Measurements from ENCODE around the gene CTTN. TPM values are rescaled to one million over a fixed set of nuclear protein-coding genes. Genes with fewer than 3 reads are reported as not detected.
A peak's percentile ranks its signal among the peaks of the same experiment; 100 is the strongest.

The CTTN gene
- total and polyA plus RNA-seq, 9 of the 15 experiments (the other 6 are each of a cell fraction or from before 2014, with no cell fraction given): 9.9 to 158 (median 99.7) TPM

DNA sequence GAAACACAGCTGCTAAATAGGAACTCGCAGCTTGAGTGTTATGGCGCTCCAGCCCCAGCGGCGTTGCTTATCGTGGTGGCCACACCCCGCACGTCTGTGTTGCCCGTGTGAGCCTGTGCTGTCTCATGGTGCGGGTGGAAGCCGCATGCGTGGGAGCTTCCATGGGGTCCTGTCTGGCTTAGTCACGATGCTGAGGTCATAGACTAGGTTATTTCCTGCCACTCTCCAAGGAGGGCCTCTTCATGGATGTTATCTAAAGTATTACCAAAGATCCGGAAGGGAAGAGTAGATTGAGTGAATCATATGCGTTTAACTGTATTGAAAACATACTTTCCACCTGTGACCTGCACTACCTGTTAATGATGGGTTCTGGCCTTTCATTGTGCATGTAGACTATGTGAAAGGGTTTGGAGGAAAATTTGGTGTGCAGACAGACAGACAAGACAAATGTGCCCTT lies 21.7 kb downstream of the CTTN start (continued):
- TF ChIP-seq, protein P1, sequence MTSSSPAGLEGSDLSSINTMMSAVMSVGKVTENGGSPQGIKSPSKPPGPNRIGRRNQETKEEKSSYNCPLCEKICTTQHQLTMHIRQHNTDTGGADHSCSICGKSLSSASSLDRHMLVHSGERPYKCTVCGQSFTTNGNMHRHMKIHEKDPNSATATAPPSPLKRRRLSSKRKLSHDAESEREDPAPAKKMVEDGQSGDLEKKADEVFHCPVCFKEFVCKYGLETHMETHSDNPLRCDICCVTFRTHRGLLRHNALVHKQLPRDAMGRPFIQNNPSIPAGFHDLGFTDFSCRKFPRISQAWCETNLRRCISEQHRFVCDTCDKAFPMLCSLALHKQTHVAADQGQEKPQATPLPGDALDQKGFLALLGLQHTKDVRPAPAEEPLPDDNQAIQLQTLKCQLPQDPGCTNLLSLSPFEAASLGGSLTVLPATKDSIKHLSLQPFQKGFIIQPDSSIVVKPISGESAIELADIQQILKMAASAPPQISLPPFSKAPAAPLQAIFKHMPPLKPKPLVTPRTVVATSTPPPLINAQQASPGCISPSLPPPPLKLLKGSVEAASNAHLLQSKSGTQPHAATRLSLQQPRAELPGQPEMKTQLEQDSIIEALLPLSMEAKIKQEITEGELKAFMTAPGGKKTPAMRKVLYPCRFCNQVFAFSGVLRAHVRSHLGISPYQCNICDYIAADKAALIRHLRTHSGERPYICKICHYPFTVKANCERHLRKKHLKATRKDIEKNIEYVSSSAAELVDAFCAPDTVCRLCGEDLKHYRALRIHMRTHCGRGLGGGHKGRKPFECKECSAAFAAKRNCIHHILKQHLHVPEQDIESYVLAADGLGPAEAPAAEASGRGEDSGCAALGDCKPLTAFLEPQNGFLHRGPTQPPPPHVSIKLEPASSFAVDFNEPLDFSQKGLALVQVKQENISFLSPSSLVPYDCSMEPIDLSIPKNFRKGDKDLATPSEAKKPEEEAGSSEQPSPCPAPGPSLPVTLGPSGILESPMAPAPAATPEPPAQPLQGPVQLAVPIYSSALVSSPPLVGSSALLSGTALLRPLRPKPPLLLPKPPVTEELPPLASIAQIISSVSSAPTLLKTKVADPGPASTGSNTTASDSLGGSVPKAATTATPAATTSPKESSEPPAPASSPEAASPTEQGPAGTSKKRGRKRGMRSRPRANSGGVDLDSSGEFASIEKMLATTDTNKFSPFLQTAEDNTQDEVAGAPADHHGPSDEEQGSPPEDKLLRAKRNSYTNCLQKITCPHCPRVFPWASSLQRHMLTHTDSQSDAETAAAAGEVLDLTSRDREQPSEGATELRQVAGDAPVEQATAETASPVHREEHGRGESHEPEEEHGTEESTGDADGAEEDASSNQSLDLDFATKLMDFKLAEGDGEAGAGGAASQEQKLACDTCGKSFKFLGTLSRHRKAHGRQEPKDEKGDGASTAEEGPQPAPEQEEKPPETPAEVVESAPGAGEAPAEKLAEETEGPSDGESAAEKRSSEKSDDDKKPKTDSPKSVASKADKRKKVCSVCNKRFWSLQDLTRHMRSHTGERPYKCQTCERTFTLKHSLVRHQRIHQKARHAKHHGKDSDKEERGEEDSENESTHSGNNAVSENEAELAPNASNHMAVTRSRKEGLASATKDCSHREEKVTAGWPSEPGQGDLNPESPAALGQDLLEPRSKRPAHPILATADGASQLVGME (CRISPR knock-in tag; IDR thresholded peaks at IDR 0.05): no peak
- TF ChIP-seq MIER1 (IDR thresholded peaks at IDR 0.05; ENCODE audit: low read depth): 0 out of 2 replicates have a peak, but pooled peaks have one; percentile 16
- TF ChIP-seq, protein P2, sequence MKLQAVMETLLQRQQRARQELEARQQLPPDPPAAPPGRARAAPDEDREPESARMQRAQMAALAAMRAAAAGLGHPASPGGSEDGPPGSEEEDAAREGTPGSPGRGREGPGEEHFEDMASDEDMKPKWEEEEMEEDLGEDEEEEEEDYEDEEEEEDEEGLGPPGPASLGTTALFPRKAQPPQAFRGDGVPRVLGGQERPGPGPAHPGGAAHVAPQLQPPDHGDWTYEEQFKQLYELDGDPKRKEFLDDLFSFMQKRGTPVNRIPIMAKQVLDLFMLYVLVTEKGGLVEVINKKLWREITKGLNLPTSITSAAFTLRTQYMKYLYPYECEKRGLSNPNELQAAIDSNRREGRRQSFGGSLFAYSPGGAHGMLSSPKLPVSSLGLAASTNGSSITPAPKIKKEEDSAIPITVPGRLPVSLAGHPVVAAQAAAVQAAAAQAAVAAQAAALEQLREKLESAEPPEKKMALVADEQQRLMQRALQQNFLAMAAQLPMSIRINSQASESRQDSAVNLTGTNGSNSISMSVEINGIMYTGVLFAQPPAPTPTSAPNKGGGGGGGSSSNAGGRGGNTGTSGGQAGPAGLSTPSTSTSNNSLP (IDR thresholded peaks at IDR 0.05; ENCODE audit: borderline replicate concordance, low read depth, low read length): peak; percentile 95
- TF ChIP-seq NFIC (IDR thresholded peaks at IDR 0.05): peak; percentile 89
- no peak for TF ChIP-seq PHB2 (IDR thresholded peaks at IDR 0.05; ENCODE audit: low read depth)
- peak; percentile 94 for TF ChIP-seq MTA1 (IDR thresholded peaks at IDR 0.05; ENCODE audit: borderline replicate concordance)
- TF ChIP-seq ESRRA (IDR thresholded peaks at IDR 0.05; ENCODE audit: borderline replicate concordance, low read depth): peak; percentile 86
- TF ChIP-seq NR4A1 (CRISPR knock-in tag; IDR thresholded peaks at IDR 0.05): no peak
- TF ChIP-seq NR4A1 (tag; IDR thresholded peaks at IDR 0.05): peak; percentile 20; the same call in 1 of the 2 replicates
- TF ChIP-seq, protein P3, sequence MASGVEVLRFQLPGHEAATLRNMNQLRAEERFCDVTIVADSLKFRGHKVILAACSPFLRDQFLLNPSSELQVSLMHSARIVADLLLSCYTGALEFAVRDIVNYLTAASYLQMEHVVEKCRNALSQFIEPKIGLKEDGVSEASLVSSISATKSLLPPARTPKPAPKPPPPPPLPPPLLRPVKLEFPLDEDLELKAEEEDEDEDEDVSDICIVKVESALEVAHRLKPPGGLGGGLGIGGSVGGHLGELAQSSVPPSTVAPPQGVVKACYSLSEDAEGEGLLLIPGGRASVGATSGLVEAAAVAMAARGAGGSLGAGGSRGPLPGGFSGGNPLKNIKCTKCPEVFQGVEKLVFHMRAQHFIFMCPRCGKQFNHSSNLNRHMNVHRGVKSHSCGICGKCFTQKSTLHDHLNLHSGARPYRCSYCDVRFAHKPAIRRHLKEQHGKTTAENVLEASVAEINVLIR (CRISPR knock-in tag; IDR thresholded peaks at IDR 0.05): peak; percentile 50; the same call in 1 of the 2 replicates
- TF ChIP-seq RAD51 (IDR thresholded peaks at IDR 0.05; ENCODE audit: borderline replicate concordance, low read depth): no peak
- no peak for TF ChIP-seq ZNF140 (CRISPR knock-in tag; IDR thresholded peaks at IDR 0.05)
- TF ChIP-seq KDM4B (IDR thresholded peaks at IDR 0.05; ENCODE audit: borderline replicate concordance in 2 of 2, low read depth in 1 of 2): 0 out of 4 replicates have a peak, but pooled peaks of 1 of the 2 experiments have one; percentile 57
- peak; percentile 96 to 99 for TF ChIP-seq TBL1XR1 (IDR thresholded peaks at IDR 0.05; ENCODE audit: low read length in 2 of 2)
- peak; percentile 97 for TF ChIP-seq DPF2 (IDR thresholded peaks at IDR 0.05)
- 0 out of 2 replicates have a peak, but pooled peaks have one; percentile 15 for TF ChIP-seq JUNB (CRISPR knock-in tag; conservative IDR thresholded peaks at IDR 0.05)
- TF ChIP-seq SMARCC2 (IDR thresholded peaks at IDR 0.05; ENCODE audit: low read depth): peak; percentile 93
- peak; percentile 25 for TF ChIP-seq FOS (IDR thresholded peaks at IDR 0.05; ENCODE audit: extremely low read depth, insufficient read length)
- TF ChIP-seq, protein P4, sequence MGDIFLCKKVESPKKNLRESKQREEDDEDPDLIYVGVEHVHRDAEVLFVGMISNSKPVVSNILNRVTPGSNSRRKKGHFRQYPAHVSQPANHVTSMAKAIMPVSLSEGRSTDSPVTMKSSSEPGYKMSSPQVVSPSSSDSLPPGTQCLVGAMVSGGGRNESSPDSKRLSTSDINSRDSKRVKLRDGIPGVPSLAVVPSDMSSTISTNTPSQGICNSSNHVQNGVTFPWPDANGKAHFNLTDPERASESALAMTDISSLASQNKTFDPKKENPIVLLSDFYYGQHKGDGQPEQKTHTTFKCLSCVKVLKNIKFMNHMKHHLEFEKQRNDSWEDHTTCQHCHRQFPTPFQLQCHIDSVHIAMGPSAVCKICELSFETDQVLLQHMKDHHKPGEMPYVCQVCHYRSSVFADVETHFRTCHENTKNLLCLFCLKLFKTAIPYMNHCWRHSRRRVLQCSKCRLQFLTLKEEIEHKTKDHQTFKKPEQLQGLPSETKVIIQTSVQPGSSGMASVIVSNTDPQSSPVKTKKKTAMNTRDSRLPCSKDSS (IDR thresholded peaks at IDR 0.05; ENCODE audit: low read depth, partially characterized antibody): no peak

Measured in K562 (cell line).